Stimulated activated memory B cell treated with anti-CD40 and anti-IgM and Interleukin-4, amounts not matched to agents 10 μg/mL and 1 μg/mL and 100 μg/mL, for 72 hours (primary cell): ENCODE data around the gene SAMD11.
"Not testable (repeated sequence)": the region's sequence is repeated elsewhere in the genome, so short reads cannot be mapped to it uniquely, and the experiment has no call there.

Experiments used
- ATAC-seq: fragments of 150-1000 bp; cut with Tn5 transposase; 2 replicates; pipeline ENCODE4 v1.10.0; 2021
- H3K27ac Mint-ChIP-seq: one replicate; pipeline ENCODE4 v1.8.0; 2022; ENCODE audit warnings: mild to moderate bottlenecking, mixed read lengths
- H3K27me3 Mint-ChIP-seq: one replicate; pipeline ENCODE4 v1.8.0; 2022; ENCODE audit warnings: mixed read lengths
- H3K36me3 Mint-ChIP-seq: one replicate; pipeline ENCODE4 v1.8.0; 2022; ENCODE audit warnings: mixed read lengths
- H3K4me1 Mint-ChIP-seq: one replicate; pipeline ENCODE4 v1.8.0; 2022; ENCODE audit warnings: mixed read lengths
- H3K4me3 Mint-ChIP-seq: one replicate; pipeline ENCODE4 v1.8.0; 2022; ENCODE audit warnings: mild to moderate bottlenecking, moderate library complexity, mixed read lengths
- H3K9me3 Mint-ChIP-seq: one replicate; pipeline ENCODE4 v1.8.0; 2022; ENCODE audit warnings: mixed read lengths

Gene SAMD11

DNA sequence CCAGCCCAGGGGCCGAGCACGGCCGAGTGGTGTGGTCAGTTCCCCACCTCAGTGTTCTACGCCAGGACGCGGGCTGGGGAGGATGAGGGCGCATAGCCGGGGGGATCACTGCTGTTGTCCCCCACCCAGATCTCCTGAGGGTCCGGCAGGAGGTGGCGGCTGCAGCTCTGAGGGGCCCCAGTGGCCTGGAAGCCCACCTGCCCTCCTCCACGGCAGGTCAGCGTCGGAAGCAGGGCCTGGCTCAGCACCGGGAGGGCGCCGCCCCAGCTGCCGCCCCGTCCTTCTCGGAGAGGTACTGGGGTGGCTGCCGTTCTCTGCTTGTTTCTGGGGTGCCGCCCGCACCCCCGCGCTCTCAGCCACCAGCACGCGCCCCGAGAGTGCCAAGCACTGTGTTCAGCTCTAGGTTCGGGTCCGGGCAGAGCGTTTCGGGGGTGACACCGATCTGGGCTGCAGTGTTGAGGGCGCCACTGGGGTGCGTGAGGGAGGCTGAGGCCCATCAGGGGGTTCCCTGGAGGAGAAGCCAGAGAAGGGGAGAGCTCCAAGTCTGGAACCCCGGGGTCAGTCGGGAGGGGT lies 17.4 kb downstream of the SAMD11 start:
- H3K9me3 Mint-ChIP-seq, result no peaks in the 10 kb centered on the region
- ATAC-seq, result no peak
- H3K36me3 Mint-ChIP-seq, result peaks cover 23% of the 10 kb centered on the region
- H3K27me3 Mint-ChIP-seq, result peaks cover 38% of the 10 kb centered on the region
- peaks cover 21% of the 10 kb centered on the region for H3K4me1 Mint-ChIP-seq
- H3K27ac Mint-ChIP-seq, result no peak overlapping the region
- H3K4me3 Mint-ChIP-seq, result peak overlapping the region; percentile 74

DNA sequence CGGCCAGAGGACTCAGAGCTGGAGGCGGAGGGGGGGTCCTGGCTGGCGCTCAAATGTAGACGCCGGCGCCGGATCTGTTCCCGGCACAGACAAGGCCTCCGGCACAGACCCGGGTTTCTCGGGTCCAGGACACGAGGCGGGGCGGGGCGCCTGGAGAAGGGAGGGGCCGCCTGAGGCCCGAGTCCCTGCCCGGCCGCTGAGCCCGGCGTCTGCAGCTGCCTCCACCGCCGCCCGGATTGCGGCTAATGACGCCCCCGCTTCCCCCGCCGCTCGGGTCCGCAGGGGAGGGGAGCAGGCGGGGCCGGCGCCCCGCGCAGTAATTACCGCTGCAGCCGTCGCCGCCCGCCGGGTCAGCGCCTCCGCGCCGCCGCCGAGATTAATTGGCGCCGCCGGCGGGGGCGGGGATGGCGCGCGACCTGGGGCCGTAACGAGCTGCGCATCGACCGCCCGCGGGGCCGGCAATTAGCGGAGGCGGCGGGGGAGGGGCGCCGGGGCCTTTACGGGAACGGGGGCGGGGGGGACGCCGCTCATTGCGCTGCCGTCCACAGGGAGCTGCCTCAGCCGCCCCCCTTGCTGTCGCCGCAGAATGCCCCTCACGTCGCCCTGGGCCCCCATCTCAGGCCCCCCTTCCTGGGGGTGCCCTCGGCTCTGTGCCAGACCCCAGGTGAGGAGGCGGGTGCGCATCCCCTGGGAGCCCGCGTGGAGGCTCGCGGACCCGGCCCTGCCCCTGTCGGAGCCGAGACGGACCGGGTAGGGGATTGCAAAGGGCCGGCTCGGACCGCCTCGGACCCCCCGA lies 18.1 kb downstream of the SAMD11 start:
- H3K27me3 Mint-ChIP-seq, result peaks cover 38% of the 10 kb centered on the region
- H3K4me3 Mint-ChIP-seq, result peak overlapping the region; percentile 74
- peaks cover 21% of the 10 kb centered on the region for H3K4me1 Mint-ChIP-seq
- ATAC-seq, result no peak
- H3K36me3 Mint-ChIP-seq, result peaks cover 30% of the 10 kb centered on the region
- no peak overlapping the region for H3K27ac Mint-ChIP-seq
- no peaks in the 10 kb centered on the region for H3K9me3 Mint-ChIP-seq

DNA sequence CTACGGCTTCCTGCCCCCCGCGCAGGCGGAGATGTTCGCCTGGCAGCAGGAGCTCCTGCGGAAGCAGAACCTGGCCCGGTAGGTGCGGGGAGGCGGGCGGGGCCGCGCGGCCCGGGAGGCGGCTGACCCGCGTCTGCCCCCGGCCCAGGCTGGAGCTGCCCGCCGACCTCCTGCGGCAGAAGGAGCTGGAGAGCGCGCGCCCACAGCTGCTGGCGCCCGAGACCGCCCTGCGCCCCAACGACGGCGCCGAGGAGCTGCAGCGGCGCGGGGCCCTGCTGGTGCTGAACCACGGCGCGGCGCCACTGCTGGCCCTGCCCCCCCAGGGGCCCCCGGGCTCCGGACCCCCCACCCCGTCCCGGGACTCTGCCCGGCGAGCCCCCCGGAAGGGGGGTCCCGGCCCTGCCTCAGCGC lies 18.7 kb downstream of the SAMD11 start:
- peak; percentile 16 for ATAC-seq
- H3K4me1 Mint-ChIP-seq, result peaks cover 21% of the 10 kb centered on the region
- H3K27ac Mint-ChIP-seq, result no peak overlapping the region
- H3K36me3 Mint-ChIP-seq, result peaks cover 36% of the 10 kb centered on the region
- H3K4me3 Mint-ChIP-seq, result no peak overlapping the region
- no peaks in the 10 kb centered on the region for H3K9me3 Mint-ChIP-seq
- H3K27me3 Mint-ChIP-seq, result peaks cover 38% of the 10 kb centered on the region

DNA sequence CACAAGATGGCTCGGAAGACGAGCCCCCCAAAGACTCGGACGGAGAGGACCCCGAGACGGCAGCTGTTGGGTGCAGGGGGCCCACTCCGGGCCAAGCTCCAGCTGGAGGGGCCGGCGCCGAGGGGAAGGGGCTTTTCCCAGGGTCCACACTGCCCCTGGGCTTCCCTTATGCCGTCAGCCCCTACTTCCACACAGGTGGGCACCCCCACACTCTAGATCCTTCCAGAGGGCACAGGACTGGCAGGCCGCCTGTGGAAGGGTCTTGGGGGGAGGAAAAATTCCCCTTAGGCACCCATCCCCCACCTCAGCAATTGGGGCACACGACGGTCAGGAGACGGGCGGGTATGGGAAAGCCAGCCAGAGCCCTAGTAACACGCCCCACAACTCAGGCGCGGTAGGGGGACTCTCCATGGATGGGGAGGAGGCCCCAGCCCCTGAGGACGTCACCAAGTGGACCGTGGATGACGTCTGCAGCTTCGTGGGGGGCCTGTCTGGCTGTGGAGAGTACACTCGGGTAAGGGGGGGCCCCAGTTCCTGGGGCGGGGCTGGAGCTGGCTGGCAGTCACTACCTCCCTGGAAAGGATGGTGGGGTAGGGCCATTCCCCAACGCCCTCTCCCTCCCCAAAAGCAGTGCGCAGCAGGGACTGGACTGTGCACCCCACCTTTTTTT lies 19.3 kb downstream of the SAMD11 start:
- Mint-ChIP-seq H3K27me3 (peaks cover 32% of the 10 kb centered on the region), H3K4me1 (peaks cover 21% of the 10 kb centered on the region), H3K4me3 (no peak overlapping the region), H3K27ac (no peak overlapping the region), H3K9me3 (no peaks in the 10 kb centered on the region), H3K36me3 (peaks cover 42% of the 10 kb centered on the region)
- no peak for ATAC-seq

DNA sequence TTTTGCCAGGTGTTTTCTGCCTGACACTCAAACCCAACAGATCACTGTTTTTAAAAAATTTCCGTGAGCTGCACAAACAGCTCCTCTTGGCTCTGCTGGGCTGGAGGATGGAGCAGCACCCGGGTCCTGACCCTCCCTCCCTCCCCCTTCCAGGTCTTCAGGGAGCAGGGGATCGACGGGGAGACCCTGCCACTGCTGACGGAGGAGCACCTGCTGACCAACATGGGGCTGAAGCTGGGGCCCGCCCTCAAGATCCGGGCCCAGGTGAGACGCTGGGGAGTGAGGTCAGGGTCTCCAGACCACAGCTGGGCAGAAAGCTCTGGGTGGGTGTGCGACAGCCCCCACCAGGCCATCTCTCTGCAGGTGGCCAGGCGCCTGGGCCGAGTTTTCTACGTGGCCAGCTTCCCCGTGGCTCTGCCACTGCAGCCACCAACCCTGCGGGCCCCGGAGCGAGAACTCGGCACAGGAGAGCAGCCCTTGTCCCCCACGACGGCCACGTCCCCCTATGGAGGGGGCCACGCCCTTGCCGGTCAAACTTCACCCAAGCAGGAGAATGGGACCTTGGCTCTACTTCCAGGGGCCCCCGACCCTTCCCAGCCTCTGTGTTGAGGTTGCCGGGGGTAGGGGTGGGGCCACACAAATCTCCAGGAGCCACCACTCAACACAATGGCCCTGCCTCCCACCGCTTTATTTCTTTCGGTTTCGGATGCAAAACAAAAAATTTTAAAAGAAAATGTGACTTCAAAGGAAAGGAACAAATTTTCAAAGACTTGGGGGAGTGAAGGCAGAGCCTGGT lies 20.0 kb downstream of the SAMD11 start:
- H3K4me1 Mint-ChIP-seq, result peaks cover 21% of the 10 kb centered on the region
- ATAC-seq, result no peak
- H3K9me3 Mint-ChIP-seq, result no peaks in the 10 kb centered on the region
- H3K4me3 Mint-ChIP-seq, result no peak overlapping the region
- no peak overlapping the region for H3K27ac Mint-ChIP-seq
- peaks cover 24% of the 10 kb centered on the region for H3K27me3 Mint-ChIP-seq
- H3K36me3 Mint-ChIP-seq, result peaks cover 50% of the 10 kb centered on the region

DNA sequence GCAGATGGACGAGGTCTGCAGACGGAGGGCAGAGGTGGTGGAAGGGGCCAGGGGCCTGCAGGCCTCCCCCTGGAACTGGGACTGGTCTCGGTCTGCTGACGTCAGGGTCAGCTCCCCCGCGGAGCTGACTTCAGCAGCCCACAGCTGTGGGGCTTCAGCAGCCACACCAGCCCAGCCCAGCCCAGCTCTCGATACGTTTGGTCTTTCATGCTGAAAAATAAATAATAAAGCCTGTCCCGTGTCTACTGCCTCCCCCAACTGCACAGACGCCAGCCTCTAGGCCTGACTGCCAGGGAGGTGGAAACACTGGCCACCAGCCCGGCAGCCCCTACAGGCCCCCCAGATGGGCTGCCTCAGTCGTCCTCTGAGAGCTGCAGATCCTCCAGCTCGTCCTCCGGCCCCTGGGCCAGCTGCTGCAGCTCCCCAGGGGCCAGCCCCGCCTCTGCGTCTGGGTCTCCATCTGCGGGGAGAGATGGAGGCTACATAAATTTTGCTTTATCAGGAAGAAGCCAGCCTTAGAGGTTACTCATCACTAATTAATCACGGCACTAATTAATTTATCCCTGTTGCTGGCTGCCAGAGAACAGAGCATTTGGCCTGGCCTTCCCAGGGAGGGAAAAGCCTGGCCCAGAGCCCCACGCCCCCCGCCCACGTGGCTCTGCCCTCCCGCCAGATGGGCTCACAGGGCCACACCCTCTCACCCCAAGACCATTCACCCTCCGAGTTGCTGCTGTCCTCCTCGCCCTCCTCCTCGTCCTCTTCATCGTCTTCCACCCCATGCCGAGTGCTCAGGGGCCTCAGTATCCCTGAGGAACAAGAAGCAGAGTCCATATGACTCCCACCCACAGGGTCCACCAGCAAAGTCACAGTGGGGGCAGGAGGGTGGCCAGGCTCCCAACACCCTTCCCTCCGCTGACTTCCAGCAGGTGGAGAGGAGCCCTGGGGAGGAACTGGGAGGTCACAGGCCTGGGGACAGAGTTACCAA lies 20.9 kb downstream of the SAMD11 start:
- Mint-ChIP-seq H3K4me3 (no peak overlapping the region), H3K27me3 (peaks cover 16% of the 10 kb centered on the region), H3K9me3 (no peaks in the 10 kb centered on the region), H3K27ac (no peak overlapping the region), H3K4me1 (peaks cover 21% of the 10 kb centered on the region), H3K36me3 (peaks cover 59% of the 10 kb centered on the region)
- no peak for ATAC-seq

DNA sequence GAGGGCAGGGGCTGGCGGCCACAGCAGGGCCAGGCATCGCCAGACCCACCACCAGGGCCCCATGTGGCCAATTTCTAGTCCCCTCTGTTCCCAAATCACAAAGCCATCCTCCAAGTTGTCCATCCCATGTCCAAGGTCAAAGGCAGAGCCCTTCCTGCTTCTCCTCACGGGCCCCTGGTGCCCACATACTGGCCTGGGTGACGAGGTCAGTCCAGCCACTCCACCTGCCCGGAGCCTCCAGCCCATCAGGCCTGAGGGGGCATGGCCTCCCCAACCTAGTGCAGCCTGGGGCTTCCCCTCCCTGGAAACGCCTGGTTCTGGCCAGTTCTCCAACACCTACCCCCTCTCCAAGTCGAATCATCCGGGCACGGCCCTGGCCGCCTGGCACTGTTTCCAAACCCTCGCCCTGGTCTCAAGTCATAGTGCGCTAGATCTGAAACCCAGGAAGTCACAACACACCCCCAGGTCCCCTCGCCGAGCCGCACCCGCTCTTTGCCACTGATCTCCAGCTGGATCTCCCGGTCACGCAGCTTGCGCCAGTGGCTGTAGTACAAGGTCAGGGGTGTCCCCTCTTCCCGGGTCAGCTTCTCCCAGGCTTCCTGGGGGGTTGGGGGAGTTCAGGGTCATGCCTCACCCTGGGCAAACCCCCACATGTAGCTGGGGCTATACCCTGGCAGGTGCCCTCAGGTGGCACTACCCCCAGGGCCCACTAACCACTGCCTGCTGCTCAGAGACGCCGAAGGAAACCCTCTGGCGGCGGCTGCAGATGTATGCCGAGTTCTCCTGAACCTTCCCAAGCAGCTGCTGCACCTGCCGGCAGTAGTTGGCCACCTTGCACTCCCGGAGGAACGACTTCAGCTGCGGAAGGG lies 22.2 kb downstream of the SAMD11 start:
- no peaks in the 10 kb centered on the region for H3K9me3 Mint-ChIP-seq
- no peak for ATAC-seq
- no peak overlapping the region for H3K4me3 Mint-ChIP-seq
- peaks cover 8% of the 10 kb centered on the region for H3K27me3 Mint-ChIP-seq
- peaks cover 71% of the 10 kb centered on the region for H3K36me3 Mint-ChIP-seq
- H3K27ac Mint-ChIP-seq, result no peak overlapping the region
- peaks cover 17% of the 10 kb centered on the region for H3K4me1 Mint-ChIP-seq

DNA sequence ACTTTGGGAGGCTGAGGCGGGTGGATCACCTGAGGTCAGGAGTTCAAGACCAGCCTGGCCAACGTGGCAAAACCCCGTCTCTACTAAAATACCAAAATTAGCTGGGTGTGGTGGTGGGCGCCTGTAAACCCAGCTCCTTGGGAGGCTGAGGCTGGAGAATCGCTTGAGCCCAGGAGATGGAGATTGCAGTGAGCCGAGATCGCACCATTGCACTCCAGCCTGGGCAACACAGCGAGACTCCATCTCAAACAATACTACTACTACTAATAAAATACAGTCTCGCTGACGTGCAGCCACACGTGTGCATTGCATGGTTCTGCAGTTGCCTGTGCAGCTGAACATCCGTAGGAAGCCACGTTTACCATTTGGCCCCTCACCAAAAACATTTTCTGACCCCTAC lies 23.1 kb downstream of the SAMD11 start:
- Mint-ChIP-seq H3K4me1 (peaks cover 10% of the 10 kb centered on the region), H3K36me3 (peaks cover 80% of the 10 kb centered on the region)
- H3K27ac Mint-ChIP-seq, H3K4me3 Mint-ChIP-seq, H3K27me3 Mint-ChIP-seq, ATAC-seq, H3K9me3 Mint-ChIP-seq: not testable (repeated sequence)

DNA sequence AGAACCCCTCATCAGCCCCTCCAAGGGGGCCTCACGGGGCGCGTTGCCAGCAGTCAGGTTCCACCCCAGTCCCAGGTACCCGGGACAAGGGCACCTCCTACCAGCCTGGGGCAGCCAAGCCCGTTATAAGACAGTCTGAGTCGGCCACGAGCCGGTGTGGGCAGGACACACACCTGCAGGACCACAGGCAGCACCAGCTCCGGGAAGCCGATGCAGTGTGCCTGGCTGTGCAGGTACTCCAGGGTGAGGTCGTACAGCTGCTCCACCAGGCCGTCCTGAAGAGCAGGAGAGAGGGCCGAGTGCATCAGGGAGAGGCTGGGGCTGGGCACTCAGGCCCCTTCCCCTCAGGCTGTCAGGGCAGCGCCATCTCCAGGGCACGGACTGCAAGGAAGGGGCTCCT lies 24.2 kb downstream of the SAMD11 start:
- Mint-ChIP-seq H3K4me1 (peaks cover 10% of the 10 kb centered on the region), H3K9me3 (no peaks in the 10 kb centered on the region), H3K27ac (no peak overlapping the region), H3K27me3 (no peaks in the 10 kb centered on the region), H3K4me3 (no peak overlapping the region), H3K36me3 (peaks cover 89% of the 10 kb centered on the region)
- no peak for ATAC-seq

DNA sequence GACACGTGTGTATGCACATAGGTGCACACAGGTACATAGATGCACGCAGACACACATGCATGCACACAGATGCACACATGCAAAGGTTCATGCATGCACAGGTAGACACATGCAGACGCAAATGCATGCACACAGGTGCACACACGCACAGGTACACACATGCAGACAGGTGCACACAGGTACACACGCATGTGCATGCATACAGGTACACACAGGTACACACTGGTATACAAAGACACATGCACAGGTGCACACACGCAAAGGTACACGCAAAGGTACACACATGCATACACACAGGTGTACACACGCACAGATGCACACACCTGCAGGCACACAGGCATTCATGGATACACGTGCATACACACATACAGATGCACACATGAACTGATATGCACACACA lies 26.5 kb downstream of the SAMD11 start:
- no peaks in the 10 kb centered on the region for H3K9me3 Mint-ChIP-seq
- no peaks in the 10 kb centered on the region for H3K27me3 Mint-ChIP-seq
- H3K4me1 Mint-ChIP-seq, result peaks cover 15% of the 10 kb centered on the region
- H3K27ac Mint-ChIP-seq, result no peak overlapping the region
- peaks cover 97% of the 10 kb centered on the region for H3K36me3 Mint-ChIP-seq
- ATAC-seq, result no peak
- H3K4me3 Mint-ChIP-seq, result no peak overlapping the region

DNA sequence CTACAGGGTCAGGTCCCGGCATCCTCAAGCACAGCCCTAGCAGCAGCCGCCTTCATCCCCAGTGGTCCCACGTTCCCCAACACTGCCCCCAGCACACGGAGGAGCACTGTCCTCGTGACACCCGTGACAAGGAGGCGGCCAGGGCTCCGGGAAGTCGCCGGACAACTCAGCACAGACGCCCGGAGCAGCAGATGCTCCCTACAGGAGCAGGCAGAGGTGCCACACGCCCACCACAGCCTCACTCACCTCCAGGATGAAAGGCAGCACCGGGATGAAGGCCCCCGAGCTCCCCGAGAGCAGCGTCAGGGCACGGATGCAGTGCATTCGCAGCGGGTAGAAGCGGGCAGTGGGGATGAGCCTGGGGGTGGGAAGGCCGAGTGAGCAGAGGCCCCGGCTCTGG lies 27.2 kb downstream of the SAMD11 start:
- Mint-ChIP-seq H3K36me3 (peaks cover 97% of the 10 kb centered on the region), H3K4me3 (no peak overlapping the region), H3K27me3 (no peaks in the 10 kb centered on the region), H3K9me3 (no peaks in the 10 kb centered on the region), H3K27ac (no peak overlapping the region), H3K4me1 (peaks cover 15% of the 10 kb centered on the region)
- ATAC-seq, result no peak

DNA sequence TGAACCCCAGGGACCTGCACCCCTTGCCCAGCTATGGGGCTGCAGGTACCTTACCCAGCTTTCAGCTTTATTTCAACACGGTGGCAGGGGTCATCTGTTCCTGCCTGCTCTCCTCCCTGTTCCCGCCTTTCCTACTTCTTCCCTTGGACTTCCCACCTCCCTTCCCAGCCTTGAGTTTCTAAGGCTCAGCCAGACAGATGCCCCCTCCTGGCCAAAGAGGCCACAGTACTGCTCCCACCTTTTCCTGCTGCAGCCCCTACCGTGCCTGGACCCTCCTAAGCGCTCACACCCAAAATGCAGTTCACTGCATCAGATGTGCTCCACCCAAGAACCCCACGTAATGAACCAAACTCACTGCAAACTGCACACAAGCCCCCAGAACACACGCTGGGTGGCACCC lies 27.6 kb downstream of the SAMD11 start:
- Mint-ChIP-seq H3K36me3 (peaks cover 96% of the 10 kb centered on the region), H3K9me3 (no peaks in the 10 kb centered on the region), H3K27me3 (no peaks in the 10 kb centered on the region), H3K27ac (no peak overlapping the region), H3K4me3 (no peak overlapping the region), H3K4me1 (peaks cover 13% of the 10 kb centered on the region)
- no peak for ATAC-seq

DNA sequence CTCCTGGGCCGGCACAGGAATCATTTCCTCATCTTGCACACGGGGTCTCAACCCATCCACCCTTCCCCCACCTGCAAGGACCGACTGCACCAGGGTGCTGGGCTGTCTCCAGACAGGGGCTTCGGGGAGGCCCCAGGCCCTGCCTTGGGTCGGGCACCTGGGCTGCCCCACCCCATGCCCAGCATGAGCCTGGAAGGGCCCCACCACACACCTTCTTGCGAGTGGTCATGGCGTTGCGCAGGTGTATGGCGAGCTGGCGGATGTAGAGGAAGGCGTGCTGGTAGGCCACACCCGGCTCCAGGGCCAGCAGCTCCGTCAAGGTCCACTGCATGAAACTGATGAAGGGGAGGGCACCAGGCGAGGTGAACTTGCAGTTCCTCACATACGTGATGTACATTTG lies 28.5 kb downstream of the SAMD11 start:
- H3K36me3 Mint-ChIP-seq, result peaks cover 94% of the 10 kb centered on the region
- no peak for ATAC-seq
- no peaks in the 10 kb centered on the region for H3K27me3 Mint-ChIP-seq
- no peaks in the 10 kb centered on the region for H3K9me3 Mint-ChIP-seq
- no peak overlapping the region for H3K27ac Mint-ChIP-seq
- H3K4me3 Mint-ChIP-seq, result no peak overlapping the region
- H3K4me1 Mint-ChIP-seq, result peaks cover 19% of the 10 kb centered on the region

DNA sequence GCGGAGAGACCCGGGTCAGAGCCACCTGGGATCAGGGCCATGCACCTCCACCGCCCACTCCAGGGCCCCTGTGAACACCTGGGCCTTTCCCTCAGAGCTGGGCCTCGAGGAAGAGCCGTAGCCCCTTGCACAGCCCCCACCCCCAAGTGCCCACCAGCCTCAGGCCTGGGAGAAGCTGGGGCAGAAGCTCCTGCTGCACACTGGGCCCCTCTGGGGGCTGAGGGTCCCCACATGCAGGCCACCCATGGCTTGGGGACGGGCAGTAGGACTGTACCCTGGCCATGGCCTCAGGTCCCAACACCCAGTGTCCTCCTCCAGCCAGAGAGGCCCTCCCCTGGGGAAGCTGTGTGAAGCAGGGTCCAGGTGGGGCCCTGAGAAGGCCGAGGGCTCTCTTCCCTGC lies 28.9 kb downstream of the SAMD11 start:
- Mint-ChIP-seq H3K27me3 (no peaks in the 10 kb centered on the region), H3K9me3 (no peaks in the 10 kb centered on the region), H3K4me1 (peaks cover 23% of the 10 kb centered on the region), H3K36me3 (peaks cover 90% of the 10 kb centered on the region), H3K27ac (no peak overlapping the region), H3K4me3 (no peak overlapping the region)
- ATAC-seq, result no peak
